ENCODE data around the gene PPAN.
A peak's percentile ranks its signal among the peaks of the same experiment; 100 is the strongest.

The PPAN gene

GRCh38 chr19:10106100-10106936 lies at the start of gene PPAN:
TSS of gene PPAN (plus strand) at chr19:10106362. CDS start at chr19:10106395, 33 bp downstream.
- peak; percentile 97 for DNase-seq (ENCODE audit: low spot score)

- DNase-seq (ENCODE audit: low spot score) = no peak
Observed at GRCh38 chr19:10061717-10062310, 44.3 kb upstream of the PPAN start.

- DNase-seq (ENCODE audit: low spot score) = no peak
Observed at GRCh38 chr19:10068205-10068604, 38.0 kb upstream of the PPAN start.

- no peak for DNase-seq (ENCODE audit: low spot score)
Observed at GRCh38 chr19:10069046-10069445, 37.1 kb upstream of the PPAN start.

GRCh38 chr19:10070730-10071446 lies 35.3 kb upstream of the PPAN start:
- DNase-seq (ENCODE audit: low spot score) = no peak

- no peak for DNase-seq (ENCODE audit: low spot score)
Observed at GRCh38 chr19:10074153-10074552, 32.0 kb upstream of the PPAN start.

- no peak for DNase-seq (ENCODE audit: low spot score)
Observed at GRCh38 chr19:10076535-10076934, 29.6 kb upstream of the PPAN start.

GRCh38 chr19:10078329-10078728 lies 27.8 kb upstream of the PPAN start:
- DNase-seq (ENCODE audit: low spot score) = no peak

- no peak for DNase-seq (ENCODE audit: low spot score)
Observed at GRCh38 chr19:10079031-10079453, 27.1 kb upstream of the PPAN start.

GRCh38 chr19:10083911-10084310 lies 22.3 kb upstream of the PPAN start:
- DNase-seq (ENCODE audit: low spot score) = no peak

GRCh38 chr19:10084803-10085202 lies 21.4 kb upstream of the PPAN start:
- no peak for DNase-seq (ENCODE audit: low spot score)

- peak; percentile 59 for DNase-seq (ENCODE audit: low spot score)
Observed at GRCh38 chr19:10085641-10086590, 20.2 kb upstream of the PPAN start, which contains the start of gene SHFL. TSS of gene SHFL (plus strand) at chr19:10086317. CDS start at chr19:10086428, 111 bp downstream.

GRCh38 chr19:10086591-10087192 lies 19.5 kb upstream of the PPAN start:
- no peak for DNase-seq (ENCODE audit: low spot score)

- DNase-seq (ENCODE audit: low spot score) = no peak
Observed at GRCh38 chr19:10087296-10088061, 18.7 kb upstream of the PPAN start.

- no peak for DNase-seq (ENCODE audit: low spot score)
Observed at GRCh38 chr19:10088949-10089554, 17.1 kb upstream of the PPAN start.

GRCh38 chr19:10089801-10090375 lies 16.3 kb upstream of the PPAN start:
- no peak for DNase-seq (ENCODE audit: low spot score)

GRCh38 chr19:10091370-10091687 lies 14.8 kb upstream of the PPAN start:
- DNase-seq (ENCODE audit: low spot score) = no peak

GRCh38 chr19:10091895-10092641 lies 14.1 kb upstream of the PPAN start:
- DNase-seq (ENCODE audit: low spot score) = no peak
